Kidney (tissue), 14 donors: Measurements from ENCODE around the gene HPSE2. TPM values are rescaled to one million over a fixed set of nuclear protein-coding genes. Genes with fewer than 3 reads are reported as not detected.

Experiments used
- DNase-seq, 5 donors: peaks; one replicate each; pipeline ENCODE4 v3.0.0-alpha.2; 2013 to 2020
- FAIRE-seq: peaks from 2 replicates; lab custom pipeline; 2012; peaks lifted over from hg19 to GRCh38; lab: Jason Lieb, UNC
- H3K27ac ChIP-seq, 2 donors: one replicate each; pipeline ENCODE4 v1.7.0; 2013; ENCODE audit warnings: low read depth in 2 of 2, low read length in 2 of 2, inconsistent platforms in 1 of 2
- H3K27me3 ChIP-seq: one replicate; pipeline ENCODE4 v1.7.1; 2013; ENCODE audit warnings: low read length, inconsistent platforms; ENCODE audit not compliant: control insufficient read depth, insufficient read depth
- H3K36me3 ChIP-seq, 3 donors: one replicate each; pipeline versions ENCODE4 v1.7.0 to v1.7.1; 2013; ENCODE audit warnings: low read length in 3 of 3, control low read depth in 1 of 3, inconsistent platforms in 1 of 3; ENCODE audit not compliant: insufficient read depth in 3 of 3, control insufficient read depth in 2 of 3
- H3K4me1 ChIP-seq, 3 donors: one replicate each; pipeline versions ENCODE4 v1.7.0 to v1.7.1; 2013; ENCODE audit warnings: low read length in 3 of 3, inconsistent platforms in 1 of 3, low read depth in 1 of 3; ENCODE audit not compliant: control insufficient read depth in 2 of 3, insufficient read depth in 2 of 3
- H3K4me3 ChIP-seq, 3 donors: one replicate each; pipeline versions ENCODE4 v1.7.0 to v1.8.1; 2013; ENCODE audit warnings: low read length in 3 of 3, control low read depth in 1 of 3, inconsistent platforms in 1 of 3
- H3K9ac ChIP-seq, 3 donors: one replicate each; pipeline versions ENCODE4 v1.7.0 to v1.7.1; 2013; ENCODE audit warnings: low read length in 3 of 3, control low read depth in 1 of 3, inconsistent platforms in 1 of 3
- H3K9me3 ChIP-seq, 3 donors: one replicate each; pipeline versions ENCODE4 v1.7.0 to v1.7.1; 2013; ENCODE audit warnings: low read length in 3 of 3, control low read depth in 1 of 3, inconsistent platforms in 1 of 3; ENCODE audit not compliant: control insufficient read depth in 2 of 3, insufficient read depth in 1 of 3
- CTCF ChIP-seq: IDR thresholded peaks from 3 replicates; pipeline ENCODE4 v1.5.1; 2012; ENCODE audit warnings: mild to moderate bottlenecking, moderate library complexity, borderline replicate concordance; ENCODE audit not compliant: insufficient read depth; ENCODE audit errors: extremely low read depth
- intact Hi-C: fragments of 100-400 bp; cut with DNase I; formaldehyde crosslinking; loops from one replicate; pipeline ENCODE4 v1.11.1; 2022
- polyA plus RNA-seq: library from polyadenylated mRNA; stranded (reverse); fragments of 350-450 nt; fragmentation: Illumina TruSeq; extraction: RNeasy Lipid Tissue Mini Kit (QIAGEN cat#74804); gene quantifications from one replicate; pipeline ENCODE4 v1.2.3, GENCODE V29; 2014; ENCODE audit warnings: low read depth, low replicate concordance; ENCODE audit not compliant: insufficient read depth
- total RNA-seq: library from RNA; stranded (reverse); fragmentation: NEBNext Ultra II Directional; extraction: Animal tissue kit (Norgen Biotek cat#: 25700); gene quantifications from one replicate; pipeline ENCODE4 v1.2.1, GENCODE V29; 2021
- donor health status: control.
- donor health status: control.
- donor health status: control.
- donor health status: control.
- donor health status: control.
- donor health status: DM: yes; HTN: yes; CAD: no.
- donor health status: Normal renal cell carcinoma (clear cell type).

Gene HPSE2
- total and polyA plus RNA-seq, 2 donors from 2014 or later = 1.4 to 3.0 TPM

- FAIRE-seq (no peak), DNase-seq (no peak)
- no peak for TF ChIP-seq CTCF
- Histone ChIP-seq H3K9me3 (no peaks in the 10 kb centered on the region), H3K36me3 (no peaks in the 10 kb centered on the region), H3K27me3 (no peaks in the 10 kb centered on the region), H3K4me3 (no peak overlapping the region), H3K9ac (no peak overlapping the region), H3K4me1 (no peaks in the 10 kb centered on the region), H3K27ac (no peak overlapping the region)
- intact Hi-C loops = no loop called here
Measured at GRCh38 chr10:99123851-99124250, 111.8 kb downstream of the HPSE2 start.

GRCh38 chr10:99123336-99123735 lies 112.3 kb downstream of the HPSE2 start:
- intact Hi-C loops = no loop called here
- no peaks in the 10 kb centered on the region for H3K9me3 ChIP-seq
- FAIRE-seq (no peak), DNase-seq (no peak)
- no peaks in the 10 kb centered on the region for H3K4me1 ChIP-seq
- no peak overlapping the region for H3K27ac ChIP-seq
- no peak overlapping the region for H3K9ac ChIP-seq
- no peaks in the 10 kb centered on the region for H3K27me3 ChIP-seq
- H3K4me3 ChIP-seq = no peak overlapping the region
- no peaks in the 10 kb centered on the region for H3K36me3 ChIP-seq
- TF ChIP-seq CTCF = no peak

GRCh38 chr10:99119258-99119748 lies 116.3 kb downstream of the HPSE2 start:
- intact Hi-C loops = no loop called here
- Histone ChIP-seq H3K36me3 (no peaks in the 10 kb centered on the region), H3K9ac (no peak overlapping the region), H3K4me3 (no peak overlapping the region), H3K4me1 (no peaks in the 10 kb centered on the region), H3K9me3 (no peaks in the 10 kb centered on the region), H3K27me3 (no peaks in the 10 kb centered on the region), H3K27ac (no peak overlapping the region)
- no peak for TF ChIP-seq CTCF
- no peak for FAIRE-seq
- DNase-seq = no peak

GRCh38 chr10:99115703-99116102 lies 119.9 kb downstream of the HPSE2 start:
- H3K9me3 ChIP-seq = no peaks in the 10 kb centered on the region
- no peak for FAIRE-seq

More at GRCh38 chr10:99115703-99116102, 119.9 kb downstream of the HPSE2 start:
- Histone ChIP-seq H3K9ac (no peak overlapping the region), H3K4me3 (no peak overlapping the region), H3K27ac (no peak overlapping the region), H3K27me3 (no peaks in the 10 kb centered on the region), H3K4me1 (no peaks in the 10 kb centered on the region), H3K36me3 (no peaks in the 10 kb centered on the region)
- intact Hi-C loops = no loop called here
- no peak for DNase-seq
- no peak for TF ChIP-seq CTCF
